ENCODE data around the gene SSC5D.

SSC5D gene

DNA sequence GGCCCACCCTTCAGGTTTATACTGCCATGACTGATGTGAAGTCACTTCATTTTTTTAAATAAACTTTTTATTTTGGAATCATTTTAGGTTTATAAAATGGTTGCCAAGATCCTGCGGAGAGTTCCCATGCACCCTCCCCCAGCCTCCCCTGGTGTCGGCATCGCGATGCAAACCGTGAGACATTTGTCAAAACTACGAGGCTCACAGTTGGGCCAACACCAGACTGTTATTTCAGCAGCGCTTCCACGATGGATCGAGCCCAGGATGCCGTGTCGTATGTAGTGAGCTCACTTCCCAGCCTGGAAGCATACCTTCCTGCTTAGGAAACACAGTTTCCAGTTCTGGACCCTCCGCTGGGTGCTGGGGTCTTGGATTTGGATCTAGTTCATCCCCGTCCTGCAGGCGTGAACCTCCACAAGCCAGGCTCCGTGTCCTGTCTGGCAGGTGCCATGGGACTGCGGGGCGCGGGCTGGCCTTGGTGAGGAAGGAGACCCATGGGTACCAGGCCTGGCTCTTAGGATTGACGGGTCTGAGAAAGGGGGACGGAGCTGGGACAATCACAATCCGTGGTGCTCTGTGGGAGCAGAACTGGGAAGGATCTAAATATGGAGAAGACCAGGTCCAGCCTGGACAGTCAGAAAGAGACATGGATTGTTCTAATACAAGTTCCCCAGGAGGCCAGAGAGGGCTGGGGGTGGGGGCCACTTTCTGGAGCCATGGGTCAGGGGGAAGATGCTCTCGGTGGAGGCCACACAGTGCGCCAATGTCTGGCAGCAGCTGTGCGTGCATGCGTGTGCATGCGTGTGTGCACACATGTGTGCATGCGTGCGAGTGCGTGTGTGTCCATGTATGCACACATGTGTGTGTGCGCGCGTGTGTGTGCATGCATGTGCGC lies 51.1 kb downstream of the SSC5D start:
- POLR2A ChIA-PET: no interaction called here
- no peak for DNase-seq
- Histone ChIP-seq H3K36me3 (ENCODE audit: control insufficient read depth in 4 of 4, insufficient read depth in 4 of 4, low read length in 3 of 4) (no peaks in the 10 kb centered on the region), H3K4me3 (ENCODE audit: control insufficient read depth in 1 of 7, extremely low read depth in 1 of 7, insufficient read depth in 4 of 7, low read depth in 2 of 7, low read length in 6 of 7) (no peak overlapping the region), H3K27ac (ENCODE audit: insufficient read depth in 1 of 2, low read depth in 1 of 2, low read length in 2 of 2, poor library complexity in 1 of 2, severe bottlenecking in 2 of 2) (no peak overlapping the region), H3K27me3 (replicated peaks in 2 of 5; ENCODE audit: control insufficient read depth in 4 of 5, insufficient read depth in 5 of 5, low read length in 4 of 5) (no peaks in the 10 kb centered on the region), H3K4me1 (ENCODE audit: control extremely low read depth in 1 of 4, control insufficient read depth in 4 of 4, insufficient read depth in 4 of 4, low read length in 3 of 4) (no peaks in the 10 kb centered on the region), H3K9me3 (ENCODE audit: control extremely low read depth in 1 of 5, control insufficient read depth in 4 of 5, insufficient read depth in 2 of 5, low read depth in 1 of 5, low read length in 4 of 5) (no peaks in the 10 kb centered on the region)
- CTCF ChIA-PET: no interaction called here
- 93% methylated on average over 33 of the region's 33 CpGs for WGBS (ENCODE audit: insufficient coverage)

- Histone ChIP-seq H3K4me3 (ENCODE audit: control insufficient read depth in 1 of 7, extremely low read depth in 1 of 7, insufficient read depth in 4 of 7, low read depth in 2 of 7, low read length in 6 of 7) (no peak overlapping the region), H3K27me3 (replicated peaks in 2 of 5; ENCODE audit: control insufficient read depth in 4 of 5, insufficient read depth in 5 of 5, low read length in 4 of 5) (no peaks in the 10 kb centered on the region), H3K36me3 (ENCODE audit: control insufficient read depth in 4 of 4, insufficient read depth in 4 of 4, low read length in 3 of 4) (no peaks in the 10 kb centered on the region), H3K4me1 (ENCODE audit: control extremely low read depth in 1 of 4, control insufficient read depth in 4 of 4, insufficient read depth in 4 of 4, low read length in 3 of 4) (peaks cover 0 to 8% (median 2%) of the 10 kb centered on the region in 4 experiments), H3K9me3 (ENCODE audit: control extremely low read depth in 1 of 5, control insufficient read depth in 4 of 5, insufficient read depth in 2 of 5, low read depth in 1 of 5, low read length in 4 of 5) (no peaks in the 10 kb centered on the region), H3K27ac (ENCODE audit: insufficient read depth in 1 of 2, low read depth in 1 of 2, low read length in 2 of 2, poor library complexity in 1 of 2, severe bottlenecking in 2 of 2) (no peak overlapping the region)
- ChIA-PET POLR2A (no interaction called here), CTCF (no interaction called here)
- 75% methylated on average over 3 of the region's 10 CpGs for WGBS (ENCODE audit: insufficient coverage)
- DNase-seq: no peak
Measured at GRCh38 chr19:55540619-55541018, 52.4 kb downstream of the SSC5D start.

- CTCF ChIA-PET: no interaction called here
- peaks cover 0 to 12% (median 5%) of the 10 kb centered on the region in 4 experiments for H3K4me1 ChIP-seq (ENCODE audit: control extremely low read depth in 1 of 4, control insufficient read depth in 4 of 4, insufficient read depth in 4 of 4, low read length in 3 of 4)
- WGBS (ENCODE audit: insufficient coverage): 95% methylated on average over 19 of the region's 19 CpGs
Measured at GRCh38 chr19:55541091-55541490, 52.9 kb downstream of the SSC5D start.

DNA sequence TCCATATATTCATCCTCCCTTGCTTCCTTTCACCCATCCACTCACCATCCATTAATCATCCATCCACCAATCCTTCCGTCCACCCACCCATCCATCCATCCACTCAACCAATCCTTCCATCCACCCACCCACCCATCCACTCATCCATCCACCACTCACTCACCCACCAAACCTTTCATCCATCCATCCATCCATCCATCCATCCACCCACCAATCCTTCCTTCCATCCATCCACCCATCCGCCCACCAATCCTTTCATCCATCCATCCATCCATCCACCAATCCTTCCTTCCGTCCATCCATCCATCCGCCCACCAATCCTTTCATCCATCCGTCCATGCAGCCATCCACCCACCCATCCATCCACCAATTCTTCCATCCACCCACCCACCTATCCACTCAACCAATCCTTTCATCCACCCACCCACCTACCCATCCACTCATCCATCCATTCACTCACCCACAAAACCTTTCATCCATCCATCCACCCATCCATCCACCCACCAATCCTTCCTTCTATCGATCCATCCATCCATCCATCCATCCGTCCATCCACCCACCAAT lies 54.1 kb downstream of the SSC5D start:
- no peak overlapping the region for H3K4me3 ChIP-seq (ENCODE audit: control insufficient read depth in 1 of 7, extremely low read depth in 1 of 7, insufficient read depth in 4 of 7, low read depth in 2 of 7, low read length in 6 of 7)
- H3K27ac ChIP-seq (ENCODE audit: insufficient read depth in 1 of 2, low read depth in 1 of 2, low read length in 2 of 2, poor library complexity in 1 of 2, severe bottlenecking in 2 of 2): no peak overlapping the region
- ChIA-PET CTCF (no interaction called here), POLR2A (no interaction called here)
- H3K4me1 ChIP-seq (ENCODE audit: control extremely low read depth in 1 of 4, control insufficient read depth in 4 of 4, insufficient read depth in 4 of 4, low read length in 3 of 4): peaks cover 0 to 25% (median 17%) of the 10 kb centered on the region in 4 experiments
- no peaks in the 10 kb centered on the region for H3K27me3 ChIP-seq (replicated peaks in 2 of 5; ENCODE audit: control insufficient read depth in 4 of 5, insufficient read depth in 5 of 5, low read length in 4 of 5)
- no peak for DNase-seq
- no peaks in the 10 kb centered on the region for H3K9me3 ChIP-seq (ENCODE audit: control extremely low read depth in 1 of 5, control insufficient read depth in 4 of 5, insufficient read depth in 2 of 5, low read depth in 1 of 5, low read length in 4 of 5)
- 96% methylated on average over 7 of the region's 7 CpGs for WGBS (ENCODE audit: insufficient coverage)
- no peaks in the 10 kb centered on the region for H3K36me3 ChIP-seq (ENCODE audit: control insufficient read depth in 4 of 4, insufficient read depth in 4 of 4, low read length in 3 of 4)

More at GRCh38 chr19:55541091-55541490, 52.9 kb downstream of the SSC5D start:
- no peak overlapping the region for H3K4me3 ChIP-seq (ENCODE audit: control insufficient read depth in 1 of 7, extremely low read depth in 1 of 7, insufficient read depth in 4 of 7, low read depth in 2 of 7, low read length in 6 of 7)
- no peaks in the 10 kb centered on the region for H3K36me3 ChIP-seq (ENCODE audit: control insufficient read depth in 4 of 4, insufficient read depth in 4 of 4, low read length in 3 of 4)
- no peak overlapping the region for H3K27ac ChIP-seq (ENCODE audit: insufficient read depth in 1 of 2, low read depth in 1 of 2, low read length in 2 of 2, poor library complexity in 1 of 2, severe bottlenecking in 2 of 2)
- no peak for DNase-seq
- H3K9me3 ChIP-seq (ENCODE audit: control extremely low read depth in 1 of 5, control insufficient read depth in 4 of 5, insufficient read depth in 2 of 5, low read depth in 1 of 5, low read length in 4 of 5): no peaks in the 10 kb centered on the region
- POLR2A ChIA-PET: no interaction called here
- no peaks in the 10 kb centered on the region for H3K27me3 ChIP-seq (replicated peaks in 2 of 5; ENCODE audit: control insufficient read depth in 4 of 5, insufficient read depth in 5 of 5, low read length in 4 of 5)

GRCh38 chr19:55543567-55543966 lies 55.3 kb downstream of the SSC5D start:
- no peak overlapping the region for H3K27ac ChIP-seq (ENCODE audit: insufficient read depth in 1 of 2, low read depth in 1 of 2, low read length in 2 of 2, poor library complexity in 1 of 2, severe bottlenecking in 2 of 2)
- H3K27me3 ChIP-seq (replicated peaks in 2 of 5; ENCODE audit: control insufficient read depth in 4 of 5, insufficient read depth in 5 of 5, low read length in 4 of 5): no peaks in the 10 kb centered on the region
- H3K36me3 ChIP-seq (ENCODE audit: control insufficient read depth in 4 of 4, insufficient read depth in 4 of 4, low read length in 3 of 4): no peaks in the 10 kb centered on the region
- no peak overlapping the region for H3K4me3 ChIP-seq (ENCODE audit: control insufficient read depth in 1 of 7, extremely low read depth in 1 of 7, insufficient read depth in 4 of 7, low read depth in 2 of 7, low read length in 6 of 7)
- no peaks in the 10 kb centered on the region for H3K9me3 ChIP-seq (ENCODE audit: control extremely low read depth in 1 of 5, control insufficient read depth in 4 of 5, insufficient read depth in 2 of 5, low read depth in 1 of 5, low read length in 4 of 5)
- CTCF ChIA-PET: no interaction called here
- POLR2A ChIA-PET: no interaction called here
- no peak for DNase-seq
- WGBS (ENCODE audit: insufficient coverage): 93% methylated on average over 3 of the region's 5 CpGs
- H3K4me1 ChIP-seq (ENCODE audit: control extremely low read depth in 1 of 4, control insufficient read depth in 4 of 4, insufficient read depth in 4 of 4, low read length in 3 of 4): peaks cover 0 to 33% (median 20%) of the 10 kb centered on the region in 4 experiments

DNA sequence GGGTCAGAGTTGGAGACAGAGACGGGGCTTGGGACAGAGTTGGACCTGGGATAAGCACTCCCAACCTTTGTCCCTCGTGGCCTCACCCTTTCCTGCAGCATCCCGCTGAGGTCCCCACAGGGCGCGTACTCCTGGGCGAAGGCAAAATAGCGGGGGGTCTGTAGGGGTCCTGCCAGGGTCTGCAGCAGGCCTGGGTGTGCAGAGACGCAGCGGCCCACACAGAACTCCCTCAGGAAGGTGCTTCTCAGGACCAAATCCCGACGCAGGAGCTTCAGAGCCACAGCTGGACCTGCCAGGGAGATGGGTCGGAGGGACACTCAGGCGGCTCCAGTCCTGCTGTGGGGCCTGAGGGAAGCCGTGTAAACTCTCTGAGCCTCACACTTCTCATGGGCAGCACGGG lies 55.8 kb downstream of the SSC5D start:
- H3K36me3 ChIP-seq (ENCODE audit: control insufficient read depth in 4 of 4, insufficient read depth in 4 of 4, low read length in 3 of 4): no peaks in the 10 kb centered on the region
- POLR2A ChIA-PET: no interaction called here

DNA sequence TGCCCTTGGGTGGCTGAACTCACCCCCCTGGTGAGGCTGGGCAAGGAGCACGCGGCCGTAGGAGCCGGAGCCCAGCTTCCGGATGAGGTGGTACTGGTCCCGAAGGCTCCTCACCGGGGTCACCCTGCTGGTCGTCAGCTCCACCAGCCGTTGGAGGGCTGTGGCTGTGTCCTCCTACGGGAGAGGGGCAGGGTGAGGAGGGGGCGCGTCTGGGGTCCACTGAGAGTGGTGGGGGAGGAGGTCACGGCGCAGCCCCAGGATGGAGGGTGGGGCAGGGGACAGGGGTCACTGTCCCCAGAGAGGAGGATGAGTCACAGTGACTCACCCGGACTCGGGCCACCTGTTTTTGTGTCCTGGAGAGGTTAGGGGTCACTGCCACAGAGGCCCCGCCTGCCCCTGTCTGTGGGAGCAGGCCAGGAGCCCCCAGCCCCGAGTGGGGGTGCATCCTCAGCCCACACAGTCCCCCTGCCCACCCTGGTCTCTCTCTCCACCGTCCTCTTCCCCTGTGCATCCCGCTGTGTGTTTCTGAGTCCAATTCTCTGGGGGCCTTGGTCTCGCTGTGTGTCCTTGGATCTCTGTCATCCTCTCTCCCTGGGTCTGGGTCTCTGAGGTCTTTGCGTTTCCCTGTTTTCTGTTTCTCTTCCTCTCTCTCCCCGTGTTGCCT lies 56.7 kb downstream of the SSC5D start:
- ChIA-PET POLR2A (no interaction called here), CTCF (no interaction called here)
- Histone ChIP-seq H3K36me3 (ENCODE audit: control insufficient read depth in 4 of 4, insufficient read depth in 4 of 4, low read length in 3 of 4) (no peaks in the 10 kb centered on the region), H3K27me3 (replicated peaks in 2 of 5; ENCODE audit: control insufficient read depth in 4 of 5, insufficient read depth in 5 of 5, low read length in 4 of 5) (no peaks in the 10 kb centered on the region), H3K4me1 (ENCODE audit: control extremely low read depth in 1 of 4, control insufficient read depth in 4 of 4, insufficient read depth in 4 of 4, low read length in 3 of 4) (peaks cover 0 to 33% (median 20%) of the 10 kb centered on the region in 4 experiments), H3K27ac (ENCODE audit: insufficient read depth in 1 of 2, low read depth in 1 of 2, low read length in 2 of 2, poor library complexity in 1 of 2, severe bottlenecking in 2 of 2) (no peak overlapping the region), H3K4me3 (ENCODE audit: control insufficient read depth in 1 of 7, extremely low read depth in 1 of 7, insufficient read depth in 4 of 7, low read depth in 2 of 7, low read length in 6 of 7) (no peak overlapping the region), H3K9me3 (ENCODE audit: control extremely low read depth in 1 of 5, control insufficient read depth in 4 of 5, insufficient read depth in 2 of 5, low read depth in 1 of 5, low read length in 4 of 5) (no peaks in the 10 kb centered on the region)
- no peak for DNase-seq
- WGBS (ENCODE audit: insufficient coverage): 94% methylated on average over 23 of the region's 23 CpGs

More for the DNA sequence above, 55.8 kb downstream of the SSC5D start:
- H3K27ac ChIP-seq (ENCODE audit: insufficient read depth in 1 of 2, low read depth in 1 of 2, low read length in 2 of 2, poor library complexity in 1 of 2, severe bottlenecking in 2 of 2): no peak overlapping the region
- WGBS (ENCODE audit: insufficient coverage): 99% methylated on average over 15 of the region's 15 CpGs
- H3K4me3 ChIP-seq (ENCODE audit: control insufficient read depth in 1 of 7, extremely low read depth in 1 of 7, insufficient read depth in 4 of 7, low read depth in 2 of 7, low read length in 6 of 7): no peak overlapping the region
- H3K4me1 ChIP-seq (ENCODE audit: control extremely low read depth in 1 of 4, control insufficient read depth in 4 of 4, insufficient read depth in 4 of 4, low read length in 3 of 4): peaks cover 0 to 33% (median 20%) of the 10 kb centered on the region in 4 experiments
- no peaks in the 10 kb centered on the region for H3K9me3 ChIP-seq (ENCODE audit: control extremely low read depth in 1 of 5, control insufficient read depth in 4 of 5, insufficient read depth in 2 of 5, low read depth in 1 of 5, low read length in 4 of 5)
- CTCF ChIA-PET: no interaction called here
- H3K27me3 ChIP-seq (replicated peaks in 2 of 5; ENCODE audit: control insufficient read depth in 4 of 5, insufficient read depth in 5 of 5, low read length in 4 of 5): no peaks in the 10 kb centered on the region
- no peak for DNase-seq
